ENCODE data around the gene VKORC1L1.
"Not testable (repeated sequence)": the region's sequence is repeated elsewhere in the genome, so short reads cannot be mapped to it uniquely, and the experiment has no call there.

Gene VKORC1L1

GRCh38 chr7:65872776-65873581, at the start of gene VKORC1L1:
VKORC1L1 (plus strand) TSS chr7:65873074; CDS start chr7:65873372, 298 bp downstream.
- peak; percentile 84 for DNase-seq

GRCh38 chr7:65827366-65827765, 45.5 kb upstream of the VKORC1L1 start:
- no peak for DNase-seq

GRCh38 chr7:65832281-65832680, 40.6 kb upstream of the VKORC1L1 start:
- DNase-seq: no peak

GRCh38 chr7:65836684-65837083, 36.2 kb upstream of the VKORC1L1 start:
- DNase-seq: not testable (repeated sequence)

GRCh38 chr7:65837541-65837956, 35.3 kb upstream of the VKORC1L1 start:
- DNase-seq: not testable (repeated sequence)

GRCh38 chr7:65839846-65840245, 33.0 kb upstream of the VKORC1L1 start:
- no peak for DNase-seq

- no peak for DNase-seq
These were observed 32.4 kb upstream of the VKORC1L1 start for GRCh38 chr7:65840446-65840845.

GRCh38 chr7:65843616-65844015, 29.3 kb upstream of the VKORC1L1 start:
- DNase-seq: not testable (repeated sequence)

GRCh38 chr7:65846008-65846570, 26.8 kb upstream of the VKORC1L1 start:
- no peak for DNase-seq

GRCh38 chr7:65853426-65853825, 19.4 kb upstream of the VKORC1L1 start:
- not testable (repeated sequence) for DNase-seq

GRCh38 chr7:65853892-65854291, 19.0 kb upstream of the VKORC1L1 start:
- not testable (repeated sequence) for DNase-seq

- not testable (repeated sequence) for DNase-seq
These were observed 15.5 kb upstream of the VKORC1L1 start for GRCh38 chr7:65857321-65857894.

- not testable (repeated sequence) for DNase-seq
These were observed 14.2 kb upstream of the VKORC1L1 start for GRCh38 chr7:65858660-65859059.

- DNase-seq: not testable (repeated sequence)
These were observed 6.6 kb upstream of the VKORC1L1 start for GRCh38 chr7:65866244-65866643.

GRCh38 chr7:65867681-65868080, 5.2 kb upstream of the VKORC1L1 start:
- DNase-seq: not testable (repeated sequence)

GRCh38 chr7:65869312-65869711, 3.6 kb upstream of the VKORC1L1 start:
- not testable (repeated sequence) for DNase-seq

- DNase-seq: peak; percentile 52
These were observed 1.4 kb upstream of the VKORC1L1 start for GRCh38 chr7:65871451-65871850.

GRCh38 chr7:65873582-65874193, 814 bp downstream of the VKORC1L1 start:
- not testable (repeated sequence) for DNase-seq

- not testable (repeated sequence) for DNase-seq
These were observed 2.8 kb downstream of the VKORC1L1 start for GRCh38 chr7:65875715-65876114.

- not testable (repeated sequence) for DNase-seq
These were observed 6.6 kb downstream of the VKORC1L1 start for GRCh38 chr7:65879292-65880153.

- DNase-seq: not testable (repeated sequence)
These were observed 7.4 kb downstream of the VKORC1L1 start for GRCh38 chr7:65880242-65880641.

GRCh38 chr7:65884983-65885382, 12.1 kb downstream of the VKORC1L1 start:
- not testable (repeated sequence) for DNase-seq
